ENCODE measurements around the gene RPS6KA4.
A peak's percentile ranks its signal among the peaks of the same experiment; 100 is the strongest.

RPS6KA4 gene

DNA sequence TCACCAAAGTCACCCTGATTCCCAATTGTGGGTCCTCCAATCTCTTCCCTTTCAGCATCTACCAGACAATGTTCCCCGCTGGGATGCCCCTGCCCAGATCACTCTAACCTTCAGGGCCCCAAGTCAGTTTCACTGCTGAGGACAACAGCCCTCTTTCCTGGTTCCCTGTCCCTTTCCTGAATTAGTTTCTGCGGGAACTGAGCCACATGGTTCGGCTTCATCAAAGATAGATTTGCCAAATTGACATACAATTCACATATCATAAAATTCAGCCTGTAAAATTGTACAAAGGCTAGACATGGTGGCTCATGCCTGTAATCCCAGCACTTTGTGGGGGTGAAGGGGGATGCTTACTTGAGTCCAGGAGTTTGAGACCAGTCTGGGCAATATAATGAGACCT lies 31.0 kb upstream of the RPS6KA4 start:
- no peak for DNase-seq

GRCh38 chr11:64330888-64331287 lies 28.1 kb upstream of the RPS6KA4 start:
- DNase-seq: no peak

DNA sequence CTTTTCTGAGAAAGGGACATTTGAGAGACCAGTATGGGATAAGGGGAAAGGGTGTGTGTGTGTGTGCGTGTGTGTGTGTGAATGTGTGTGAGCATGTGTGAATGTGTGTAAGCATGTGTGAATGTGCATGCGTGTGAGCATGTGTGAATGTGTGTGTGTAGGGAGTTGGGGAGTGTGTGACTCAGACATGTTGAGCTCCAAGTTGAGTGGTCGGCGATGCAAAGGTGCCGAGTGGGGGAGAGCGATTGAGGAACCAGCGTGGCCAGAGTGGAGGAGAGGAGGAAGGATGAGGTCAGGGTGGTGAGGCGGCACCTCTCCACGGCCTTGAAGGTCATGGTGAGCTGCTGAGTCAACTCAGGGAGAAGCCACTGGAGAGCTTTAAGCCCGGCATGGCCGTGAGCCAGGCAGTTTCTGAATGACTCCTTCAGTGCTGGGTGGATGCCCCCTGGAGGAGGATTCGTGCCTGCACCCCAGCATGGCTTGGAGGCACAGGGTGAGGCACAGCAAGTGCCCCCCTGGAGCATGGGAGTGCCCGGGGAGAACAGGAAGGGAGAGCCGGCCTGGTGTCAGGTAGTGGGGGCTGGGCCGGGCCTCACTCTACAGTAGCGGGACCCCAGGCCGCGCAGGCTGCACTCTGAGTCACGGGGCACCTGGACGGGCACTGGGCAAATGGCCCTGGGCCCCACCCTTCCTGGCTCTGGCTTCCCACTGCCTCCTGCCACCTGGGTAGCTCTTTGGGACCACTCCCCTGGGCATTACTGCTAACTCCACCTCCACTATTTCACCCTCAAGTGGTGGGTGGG lies 27.2 kb upstream of the RPS6KA4 start:
- peak; percentile 85 for DNase-seq

- DNase-seq: no peak
Measured at GRCh38 chr11:64333556-64333955, 25.4 kb upstream of the RPS6KA4 start.

GRCh38 chr11:64334764-64335735 lies 23.9 kb upstream of the RPS6KA4 start:
- peak; percentile 99 for DNase-seq

GRCh38 chr11:64337538-64338249 lies 21.3 kb upstream of the RPS6KA4 start:
- DNase-seq: no peak

DNA sequence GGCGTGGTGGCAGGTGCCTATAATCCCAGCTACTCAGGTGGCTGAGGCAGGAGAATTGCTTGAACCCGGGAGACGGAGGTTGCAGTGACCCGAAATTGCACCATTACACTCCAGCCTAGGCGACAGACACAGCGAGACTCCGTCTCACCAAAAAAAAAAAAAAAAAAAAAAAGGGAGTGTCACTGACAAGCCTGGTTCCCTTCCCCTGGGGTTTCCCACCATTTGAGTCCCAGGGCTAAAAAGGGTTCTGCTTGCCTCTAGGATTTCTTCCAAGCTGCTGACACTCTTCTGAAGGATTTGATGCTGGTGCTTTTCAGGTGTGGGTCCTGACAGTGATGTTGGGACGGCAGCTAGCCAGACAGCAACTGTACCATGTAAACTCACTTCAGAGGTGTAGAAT lies 20.2 kb upstream of the RPS6KA4 start:
- no peak for DNase-seq

GRCh38 chr11:64339286-64339685 lies 19.7 kb upstream of the RPS6KA4 start:
- DNase-seq: no peak

DNA sequence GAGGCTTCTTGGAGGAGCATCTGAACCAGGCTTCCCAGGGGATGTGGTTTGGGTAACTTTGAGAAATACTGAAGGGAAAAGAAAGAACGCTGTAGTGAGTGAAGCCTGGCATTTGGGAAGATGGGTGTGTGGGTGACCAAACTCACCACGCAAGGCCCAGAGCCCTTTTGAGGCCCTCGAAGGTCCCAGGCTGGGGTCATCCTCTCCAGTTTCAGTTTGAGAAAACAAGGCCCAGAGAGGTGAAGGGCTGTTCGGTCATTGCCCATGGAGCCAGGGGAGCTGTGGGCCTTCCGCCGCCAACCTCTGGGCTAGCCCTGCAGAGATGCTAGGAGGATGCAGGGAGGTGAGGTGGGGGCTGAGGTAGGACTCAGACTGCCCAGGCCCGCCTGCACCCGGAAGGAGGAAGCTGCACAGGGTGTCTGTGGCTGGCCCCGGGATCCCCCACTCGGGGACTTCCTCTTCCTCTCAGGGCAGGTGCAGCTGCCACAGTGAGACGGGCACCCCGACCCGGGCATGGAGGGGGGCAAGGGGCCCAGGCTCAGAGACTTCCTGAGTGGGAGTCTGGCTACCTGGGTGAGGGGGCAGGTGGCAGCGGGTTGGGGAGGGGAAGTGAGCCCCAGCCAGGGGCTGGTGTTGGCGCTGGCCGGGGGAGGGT lies 19.1 kb upstream of the RPS6KA4 start, which contains the start of gene CCDC88B:
Gene CCDC88B, plus strand, starts transcription at position 451 of the 655 bp plus-strand sequence. Its CDS starts 63 bp downstream, at position 514.
- DNase-seq: no peak

DNA sequence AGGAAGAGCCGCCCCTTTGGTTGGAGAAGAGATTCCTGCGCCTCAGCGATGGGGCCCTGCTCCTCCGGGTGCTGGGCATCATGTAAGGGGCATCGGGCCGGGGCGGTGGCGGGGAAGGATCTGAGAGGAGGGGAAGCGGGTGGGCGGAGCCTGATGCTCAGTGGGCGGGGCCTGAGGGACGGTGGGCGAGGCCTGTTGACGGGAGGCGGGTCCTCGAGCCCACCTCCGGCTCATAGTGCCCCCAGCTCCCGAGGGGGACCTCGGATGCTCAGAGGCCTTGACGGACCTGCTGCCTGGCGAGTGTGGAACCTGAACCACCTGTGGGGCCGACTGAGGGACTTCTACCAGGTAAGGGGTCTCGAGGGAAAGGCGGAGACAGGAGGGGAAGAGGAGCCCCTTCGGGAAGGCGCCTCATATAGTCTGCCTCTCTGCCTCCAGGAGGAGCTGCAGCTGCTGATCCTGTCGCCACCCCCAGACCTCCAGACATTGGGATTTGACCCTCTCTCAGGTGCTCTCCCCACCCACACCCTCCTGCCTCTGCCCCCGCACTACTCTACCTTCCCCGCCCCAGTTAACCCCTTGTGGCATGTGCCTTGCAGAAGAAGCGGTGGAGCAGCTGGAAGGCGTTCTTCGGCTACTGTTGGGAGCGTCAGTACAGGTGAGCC lies 18.2 kb upstream of the RPS6KA4 start:
- no peak for DNase-seq

GRCh38 chr11:64341429-64341828 lies 17.5 kb upstream of the RPS6KA4 start:
- DNase-seq: no peak

GRCh38 chr11:64341851-64342791 lies 16.8 kb upstream of the RPS6KA4 start:
- DNase-seq: peak; percentile 62

DNA sequence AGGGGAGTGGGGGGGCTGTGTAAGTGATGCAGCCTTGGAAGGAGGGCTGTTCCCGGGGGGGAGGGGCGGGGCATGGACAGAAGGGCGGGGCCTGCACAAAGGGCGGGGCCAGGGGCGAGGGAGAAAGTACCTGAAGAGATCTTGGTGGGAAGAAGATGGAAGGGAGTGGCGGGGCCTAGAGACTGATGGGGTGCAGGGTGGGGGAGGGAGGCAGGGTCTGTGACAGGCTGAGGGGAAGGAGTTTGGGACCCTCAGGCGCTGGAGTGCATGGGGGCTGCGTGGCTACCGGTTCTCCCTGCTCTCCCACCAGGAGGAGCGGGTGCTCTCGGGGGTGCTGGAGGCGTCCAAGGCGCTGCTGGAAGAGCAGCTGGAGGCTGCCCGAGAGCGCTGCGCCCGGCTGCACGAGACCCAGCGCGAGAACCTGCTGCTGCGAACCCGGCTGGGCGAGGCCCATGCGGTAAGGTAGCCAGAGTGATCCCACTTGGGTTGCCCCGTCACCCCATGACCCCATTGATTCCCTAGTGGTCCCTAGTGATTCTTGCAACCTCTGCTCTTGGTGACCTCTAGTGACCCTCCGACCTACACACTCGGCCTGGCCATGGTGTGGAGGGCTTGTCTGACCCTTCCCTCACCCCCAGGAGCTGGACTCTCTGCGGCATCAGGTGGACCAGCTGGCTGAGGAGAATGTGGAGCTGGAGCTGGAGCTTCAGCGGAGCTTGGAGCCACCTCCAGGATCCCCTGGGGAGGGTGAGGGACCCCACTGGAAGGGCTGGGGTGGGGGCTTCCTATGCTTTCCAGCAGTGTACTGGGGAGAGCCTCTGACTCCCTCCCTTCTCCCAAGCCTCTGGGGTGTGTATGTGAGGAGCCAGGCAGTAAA lies 15.9 kb upstream of the RPS6KA4 start:
- DNase-seq: no peak

- no peak for DNase-seq
Measured at GRCh38 chr11:64343767-64344559, 15.0 kb upstream of the RPS6KA4 start.

GRCh38 chr11:64344787-64345186 lies 14.2 kb upstream of the RPS6KA4 start:
- DNase-seq: no peak

GRCh38 chr11:64347193-64347867 lies 11.6 kb upstream of the RPS6KA4 start:
- no peak for DNase-seq

DNA sequence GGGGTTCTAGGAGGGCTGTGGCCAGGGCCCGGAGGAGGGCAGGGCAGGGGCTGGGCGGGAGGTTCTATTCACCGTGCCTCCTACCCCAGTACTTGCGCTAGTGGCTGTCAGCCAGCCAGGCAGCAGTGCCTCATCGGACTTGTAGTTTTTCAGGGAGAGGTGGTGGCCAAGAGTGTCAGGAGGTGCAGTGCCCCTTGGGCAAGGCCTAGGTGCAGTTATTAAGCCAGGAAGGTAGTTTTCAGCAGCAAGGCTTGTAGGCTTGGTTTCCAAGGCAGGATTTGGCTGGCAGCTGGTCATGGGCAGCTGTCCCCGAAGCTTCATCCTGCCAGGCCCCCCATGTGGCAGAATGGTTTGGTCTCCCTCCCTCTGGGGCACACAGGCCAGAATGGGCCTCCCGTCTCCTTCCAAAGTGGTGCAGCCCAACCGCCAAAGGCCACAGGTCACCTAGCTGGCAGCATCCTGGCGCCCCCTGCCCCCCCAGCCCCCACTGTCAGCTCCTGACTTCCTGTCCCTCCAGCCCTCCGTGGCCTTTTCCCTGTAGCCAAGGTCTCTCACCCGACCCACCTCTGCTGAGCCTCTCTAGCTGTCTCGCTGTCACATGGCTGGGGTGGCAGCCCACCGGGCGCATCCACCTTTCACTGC lies 10.5 kb upstream of the RPS6KA4 start:
- no peak for DNase-seq

GRCh38 chr11:64349025-64349387 lies 10.0 kb upstream of the RPS6KA4 start:
- DNase-seq: no peak

All from kidney glomerular epithelial cell (primary cell).